Measurements from ENCODE around the gene TAF4.

GRCh38 chr20:62101078-62101477 is 35.4 kb upstream of the TAF4 start:
- TF ChIP-seq ZNF274 (IDR thresholded peaks at IDR 0.05; ENCODE audit: low read depth, low read length) = no peak
- no peak for TF ChIP-seq YY1 (IDR thresholded peaks at IDR 0.05; ENCODE audit: insufficient read depth, insufficient read length)

Data from NT2/D1 (cell line).